Kasumi-1 (cell line): Measurements from ENCODE around the gene FSD2.
"Not testable (repeated sequence)": the region's sequence is repeated elsewhere in the genome, so short reads cannot be mapped to it uniquely, and the experiment has no call there.

Experiments
- DNase-seq, 2 experiments: peaks; one replicate each; lab custom pipeline; 2025; lab: John Stamatoyannopoulos, UW

The FSD2 gene

DNA sequence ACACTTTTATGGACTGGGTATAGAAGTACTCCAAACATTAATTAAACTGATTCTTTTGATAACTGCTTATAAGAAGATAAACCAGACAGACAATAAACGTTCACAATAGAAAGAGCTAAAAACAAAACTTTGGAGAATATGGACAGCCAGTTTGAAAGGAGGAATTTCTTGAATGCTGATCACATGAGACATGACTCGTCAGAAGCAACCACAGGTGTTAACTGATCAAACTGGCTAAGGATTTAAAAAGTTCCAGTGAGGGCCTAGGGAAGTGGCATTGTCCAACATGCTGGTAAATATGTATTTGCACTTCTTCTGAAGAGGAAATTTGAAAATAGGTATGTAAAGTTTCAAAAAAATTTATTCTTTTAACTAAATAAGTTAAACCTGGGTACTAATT lies 66.8 kb downstream of the FSD2 start:
- DNase-seq = no peak

DNA sequence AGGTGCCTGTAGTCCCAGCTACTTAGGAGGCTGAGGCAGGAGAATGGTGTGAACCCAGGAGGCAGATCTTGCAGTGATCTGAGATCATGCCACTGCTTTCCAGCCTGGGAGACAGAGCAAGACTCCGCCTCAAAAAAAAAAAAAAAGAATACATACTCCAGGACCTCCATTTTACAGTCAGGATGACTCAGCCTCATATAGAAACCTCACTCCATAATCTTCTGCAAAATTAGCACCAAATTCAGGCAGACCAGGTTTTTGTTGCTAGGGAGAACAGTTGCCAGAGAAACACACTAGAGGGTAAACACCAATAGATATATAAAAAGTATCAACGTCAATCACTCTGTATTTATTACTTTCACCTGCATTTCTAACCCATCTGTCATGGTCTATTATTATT lies 67.9 kb downstream of the FSD2 start:
- DNase-seq = no peak

DNA sequence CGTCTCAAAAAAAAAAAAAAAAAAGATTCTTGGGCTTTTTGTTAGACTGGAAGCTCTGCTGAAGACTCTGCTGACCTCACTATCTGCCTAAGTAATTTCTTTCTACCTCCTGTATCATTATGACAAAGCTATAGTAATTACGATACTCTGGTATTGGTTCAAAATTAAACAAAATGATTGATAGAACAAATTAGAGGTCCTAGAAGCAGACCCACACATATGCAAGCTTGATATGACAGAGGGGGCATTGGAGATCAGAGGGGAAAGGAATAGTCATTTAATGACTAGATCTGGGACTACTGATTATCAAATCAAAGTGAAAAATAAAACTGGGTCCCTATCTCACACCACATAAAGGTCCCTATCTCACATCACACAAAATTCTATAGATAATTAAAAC lies 74.3 kb downstream of the FSD2 start:
- no peak for DNase-seq

- no peak for DNase-seq
These were observed 75.8 kb downstream of the FSD2 start for GRCh38 chr15:82730022-82730530.

GRCh38 chr15:82726816-82727215 lies 79.1 kb downstream of the FSD2 start:
- no peak for DNase-seq

- no peak for DNase-seq
These were observed 90.9 kb downstream of the FSD2 start for GRCh38 chr15:82715003-82715402.

DNA sequence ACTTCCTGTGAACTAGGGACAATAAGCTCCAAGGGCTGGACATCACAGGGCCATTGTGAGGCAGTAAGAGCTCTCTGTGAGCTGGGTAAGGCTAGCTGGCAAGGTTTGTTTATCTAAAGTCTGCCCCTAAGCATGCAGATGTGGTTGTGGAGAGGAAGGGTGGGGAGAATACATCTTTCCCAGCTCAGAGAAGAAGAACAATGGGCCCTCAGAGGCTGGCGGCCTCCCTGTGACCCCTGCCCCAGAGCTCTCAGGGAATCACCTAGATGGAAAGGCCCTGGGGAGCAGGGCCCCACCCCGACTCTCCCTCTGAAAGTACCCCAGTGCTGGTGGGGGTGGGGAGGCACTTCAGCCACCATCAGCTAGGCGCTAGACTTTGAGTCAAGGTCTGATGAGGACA lies 91.9 kb downstream of the FSD2 start:
- DNase-seq = no peak

DNA sequence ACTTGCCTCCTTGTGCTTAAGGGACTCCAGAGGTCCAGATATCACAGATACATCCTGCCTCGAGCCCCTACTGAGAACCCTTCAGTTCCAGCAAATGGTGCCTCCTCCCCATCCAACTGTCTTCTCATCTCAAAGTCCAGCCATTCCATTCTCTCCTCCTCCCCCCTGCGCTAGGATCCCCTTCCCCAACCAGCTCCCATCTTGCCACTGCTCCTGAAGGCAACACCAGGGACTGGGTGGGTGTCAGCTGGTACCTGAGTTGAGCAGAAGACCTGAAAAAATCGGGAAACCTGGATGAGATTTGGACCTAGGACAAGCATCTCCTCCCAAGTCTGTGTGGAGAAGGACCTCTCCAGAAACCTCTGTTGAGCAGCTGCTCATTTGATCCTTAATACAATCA lies 93.8 kb downstream of the FSD2 start:
- no peak for DNase-seq

DNA sequence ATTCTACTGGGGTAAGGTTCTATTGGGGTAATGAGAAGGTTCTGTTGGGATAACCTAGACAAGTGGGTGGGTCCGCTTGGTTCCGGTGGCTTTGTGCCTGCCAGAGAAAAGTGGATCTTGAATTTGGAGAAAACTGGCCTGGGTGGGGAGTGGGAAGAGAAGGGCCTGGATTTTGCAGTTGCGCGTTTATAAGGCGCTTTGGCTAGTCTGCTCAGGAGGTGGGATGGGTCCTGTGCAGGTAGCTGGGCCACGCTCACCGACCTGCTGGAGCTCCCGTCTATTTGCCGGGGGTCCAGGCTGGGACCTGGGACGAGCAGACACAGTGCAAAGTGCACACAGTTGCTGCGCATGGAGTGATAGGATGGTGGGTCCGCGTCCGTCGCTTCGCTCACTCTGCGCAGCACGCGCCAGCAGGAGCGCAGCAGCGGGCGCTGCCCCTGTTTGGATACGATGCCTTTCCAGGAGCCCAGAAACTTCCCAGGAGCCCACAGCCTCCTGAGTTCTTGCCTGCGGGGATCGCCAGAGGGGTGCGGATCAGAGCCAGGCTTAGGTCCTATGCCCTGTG lies 94.9 kb downstream of the FSD2 start:
- no peak for DNase-seq

GRCh38 chr15:82710208-82710555 lies 95.7 kb downstream of the FSD2 start:
- no peak for DNase-seq

DNA sequence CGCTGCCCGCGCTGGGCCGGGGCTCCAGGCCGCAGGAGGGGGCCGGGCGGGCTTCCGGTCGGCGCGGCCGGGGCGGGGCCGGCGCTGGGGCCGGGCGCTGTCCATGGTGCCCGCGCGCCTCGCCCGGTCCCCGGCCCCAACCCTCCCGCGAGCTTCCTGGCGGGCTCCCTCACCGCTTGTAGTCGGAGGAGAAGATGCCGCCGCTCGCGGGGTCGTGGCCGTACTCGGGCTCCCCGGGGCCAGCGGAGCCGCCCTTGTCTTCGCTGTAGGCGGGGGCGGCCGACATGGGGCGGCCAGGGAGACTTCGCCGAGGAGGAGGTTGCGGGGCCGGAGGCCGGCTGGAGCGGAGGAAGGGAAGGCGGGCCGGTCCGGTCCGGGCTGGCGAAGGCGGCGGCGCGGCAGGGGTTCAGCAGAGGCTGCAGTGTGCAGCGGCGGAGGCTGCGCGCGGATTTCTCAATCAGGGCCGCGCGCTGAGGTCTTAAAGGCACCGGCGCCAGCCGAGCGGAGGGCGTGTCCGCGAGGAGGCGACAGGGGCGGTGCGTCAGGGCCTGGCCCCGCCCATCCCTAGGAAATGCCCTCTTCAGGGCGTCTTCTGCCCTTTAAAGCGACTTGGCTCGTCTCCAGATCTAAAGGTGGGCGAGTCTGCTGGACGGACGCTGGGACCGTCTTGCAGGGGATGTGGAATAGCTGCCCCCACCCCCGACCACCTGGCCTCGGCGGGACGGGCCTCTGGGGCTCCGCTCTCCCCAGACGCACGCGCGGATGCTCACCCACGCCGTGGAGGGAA lies 96.3 kb downstream of the FSD2 start, which contains the start of gene AP3B2:
Gene AP3B2 (minus strand): TSS at position 455 of the 787 bp plus-strand sequence. CDS start 169 bp downstream, at position 286.
- DNase-seq = peak; percentile 23 to 61

DNA sequence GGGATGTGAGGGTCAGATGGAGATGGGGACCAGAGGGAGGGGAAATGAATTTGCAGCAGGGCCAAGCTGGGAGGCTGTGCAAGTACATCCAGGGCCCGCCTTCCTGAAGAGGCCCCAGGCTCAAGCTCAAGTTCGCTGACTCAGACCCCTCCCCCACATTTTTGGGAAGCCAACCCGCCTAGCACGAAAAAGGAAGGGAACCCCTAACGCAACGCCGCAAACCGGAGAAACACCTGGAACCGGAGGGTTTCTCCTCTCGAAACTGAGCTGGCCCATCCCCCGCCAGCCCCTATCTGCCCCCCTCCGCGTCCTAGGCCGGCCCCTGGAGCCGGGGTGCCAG lies 96.8 kb downstream of the FSD2 start:
- no peak for DNase-seq

DNA sequence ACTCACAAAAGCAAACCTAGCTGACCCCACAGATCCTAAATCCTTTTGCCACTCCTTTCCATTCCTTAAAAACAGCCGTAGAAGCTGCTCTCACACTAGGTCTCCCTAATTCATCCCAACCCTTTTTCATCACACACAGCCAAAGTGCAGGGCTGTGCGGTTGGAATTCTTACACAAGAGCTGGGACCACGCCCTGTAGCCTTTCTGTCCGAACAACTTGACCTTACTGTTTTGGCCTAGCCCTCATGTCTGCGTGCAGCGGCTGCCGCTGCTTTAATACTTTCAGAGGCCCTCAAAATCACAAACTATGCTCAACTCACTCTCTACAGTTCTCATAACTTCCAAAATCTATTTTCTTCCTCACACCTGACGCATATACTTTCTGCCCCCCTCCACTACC lies 100.0 kb downstream of the FSD2 start:
- not testable (repeated sequence) for DNase-seq
